PC-9 (cell line): Measurements from ENCODE around the gene CYB561.
"Not testable (repeated sequence)": the region's sequence is repeated elsewhere in the genome, so short reads cannot be mapped to it uniquely, and the experiment has no call there.

Source experiments
- EZH2 ChIP-seq: fragments of 200-600 bp; sonication (generic); IDR thresholded peaks from 2 replicates; pipeline ENCODE4 v1.8.0; 2017; ENCODE audit warnings: antibody characterized with exemption, low read depth
- TF ChIP-seq, protein P1 (sequence below): fragments of 200-600 bp; sonication (generic); conservative IDR thresholded peaks from 2 replicates; pipeline ENCODE4 v1.6.1; 2017; ENCODE audit warnings: mixed run types, antibody characterized with exemption, mild to moderate bottlenecking, moderate library complexity

GRCh38 chr17:63454357-63454756, 8.3 kb upstream of the CYB561 start:
- TF ChIP-seq, protein P1, sequence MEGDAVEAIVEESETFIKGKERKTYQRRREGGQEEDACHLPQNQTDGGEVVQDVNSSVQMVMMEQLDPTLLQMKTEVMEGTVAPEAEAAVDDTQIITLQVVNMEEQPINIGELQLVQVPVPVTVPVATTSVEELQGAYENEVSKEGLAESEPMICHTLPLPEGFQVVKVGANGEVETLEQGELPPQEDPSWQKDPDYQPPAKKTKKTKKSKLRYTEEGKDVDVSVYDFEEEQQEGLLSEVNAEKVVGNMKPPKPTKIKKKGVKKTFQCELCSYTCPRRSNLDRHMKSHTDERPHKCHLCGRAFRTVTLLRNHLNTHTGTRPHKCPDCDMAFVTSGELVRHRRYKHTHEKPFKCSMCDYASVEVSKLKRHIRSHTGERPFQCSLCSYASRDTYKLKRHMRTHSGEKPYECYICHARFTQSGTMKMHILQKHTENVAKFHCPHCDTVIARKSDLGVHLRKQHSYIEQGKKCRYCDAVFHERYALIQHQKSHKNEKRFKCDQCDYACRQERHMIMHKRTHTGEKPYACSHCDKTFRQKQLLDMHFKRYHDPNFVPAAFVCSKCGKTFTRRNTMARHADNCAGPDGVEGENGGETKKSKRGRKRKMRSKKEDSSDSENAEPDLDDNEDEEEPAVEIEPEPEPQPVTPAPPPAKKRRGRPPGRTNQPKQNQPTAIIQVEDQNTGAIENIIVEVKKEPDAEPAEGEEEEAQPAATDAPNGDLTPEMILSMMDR, result not testable (repeated sequence)
- not testable (repeated sequence) for TF ChIP-seq EZH2
